ENCODE data around the gene CD99. TPM values are rescaled to one million over a fixed set of nuclear protein-coding genes. Genes with fewer than 3 reads are reported as not detected.
"Not testable (repeated sequence)": the region's sequence is repeated elsewhere in the genome, so short reads cannot be mapped to it uniquely, and the experiment has no call there.

The CD99 gene
- total RNA-seq, 1 donor = 455 TPM

DNA sequence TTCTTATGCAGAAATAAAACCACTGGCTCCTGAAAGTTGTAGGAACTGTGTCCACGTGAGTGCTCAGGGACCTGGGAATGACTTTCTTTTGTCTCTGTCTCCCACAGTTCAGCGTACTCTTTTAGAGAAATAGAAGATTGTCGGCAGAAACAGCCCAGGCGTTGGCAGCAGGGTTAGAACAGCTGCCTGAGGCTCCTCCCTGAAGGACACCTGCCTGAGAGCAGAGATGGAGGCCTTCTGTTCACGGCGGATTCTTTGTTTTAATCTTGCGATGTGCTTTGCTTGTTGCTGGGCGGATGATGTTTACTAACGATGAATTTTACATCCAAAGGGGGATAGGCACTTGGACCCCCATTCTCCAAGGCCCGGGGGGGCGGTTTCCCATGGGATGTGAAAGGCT, 49.6 kb downstream of the CD99 start:
- H3K9me3 ChIP-seq (ENCODE audit: low read depth, low read length) = no peaks in the 10 kb centered on the region
- no peaks in the 10 kb centered on the region for H4K20me1 ChIP-seq (ENCODE audit: insufficient read depth, low read length)
- H3K36me3 ChIP-seq (ENCODE audit: insufficient read depth, low read length) = peaks cover 40% of the 10 kb centered on the region

DNA sequence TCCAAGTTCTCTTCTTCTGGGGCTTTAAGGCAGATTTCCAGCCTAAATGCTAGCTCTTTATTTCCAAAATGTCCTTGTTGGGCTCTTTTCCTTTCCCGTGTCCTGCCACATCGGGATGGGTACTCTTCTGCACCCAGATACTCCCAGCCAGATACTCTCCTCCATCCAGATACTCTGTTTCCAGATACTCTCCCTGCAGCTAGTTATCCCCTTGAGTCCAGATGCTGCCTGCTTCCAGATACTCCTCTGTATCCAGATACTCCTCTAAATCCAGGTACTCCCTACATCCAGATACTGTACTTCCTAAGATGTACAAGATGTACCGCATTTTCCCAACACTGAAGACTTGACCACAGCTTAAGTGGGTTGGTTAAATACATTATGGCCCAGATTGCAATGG, 50.3 kb downstream of the CD99 start:
- no peak overlapping the region for H3K4me2 ChIP-seq (ENCODE audit: insufficient read depth, low read length)
- no peak overlapping the region for H3K4me3 ChIP-seq (ENCODE audit: insufficient read depth, low read length)
- TF ChIP-seq CTCF (IDR thresholded peaks at IDR 0.05; ENCODE audit: extremely low read depth, low read depth, low read length) = no peak
- peaks cover 35% of the 10 kb centered on the region for H3K36me3 ChIP-seq (ENCODE audit: insufficient read depth, low read length)
- H2AFZ ChIP-seq (ENCODE audit: low read length) = no peak overlapping the region
- no peak overlapping the region for H3K27ac ChIP-seq (ENCODE audit: low read depth, low read length)
- no peaks in the 10 kb centered on the region for H4K20me1 ChIP-seq (ENCODE audit: insufficient read depth, low read length)
- H3K79me2 ChIP-seq (ENCODE audit: insufficient read depth, low read length) = no peaks in the 10 kb centered on the region
- H3K9me3 ChIP-seq (ENCODE audit: low read depth, low read length) = no peaks in the 10 kb centered on the region
- no peak for DNase-seq (ENCODE audit: insufficient read length, low spot score, missing footprints)
- no peaks in the 10 kb centered on the region for H3K27me3 ChIP-seq (ENCODE audit: insufficient read depth, low read length)
- H3K4me1 ChIP-seq (ENCODE audit: insufficient read depth, low read length) = peaks cover 7% of the 10 kb centered on the region

More for the DNA sequence above, 49.6 kb downstream of the CD99 start:
- DNase-seq (ENCODE audit: insufficient read length, low spot score, missing footprints) = no peak
- no peak overlapping the region for H2AFZ ChIP-seq (ENCODE audit: low read length)
- no peaks in the 10 kb centered on the region for H3K4me1 ChIP-seq (ENCODE audit: insufficient read depth, low read length)
- no peak overlapping the region for H3K4me3 ChIP-seq (ENCODE audit: insufficient read depth, low read length)
- H3K27ac ChIP-seq (ENCODE audit: low read depth, low read length) = no peak overlapping the region
- no peaks in the 10 kb centered on the region for H3K79me2 ChIP-seq (ENCODE audit: insufficient read depth, low read length)
- no peaks in the 10 kb centered on the region for H3K27me3 ChIP-seq (ENCODE audit: insufficient read depth, low read length)
- no peak for TF ChIP-seq CTCF (IDR thresholded peaks at IDR 0.05; ENCODE audit: extremely low read depth, low read depth, low read length)
- no peak overlapping the region for H3K4me2 ChIP-seq (ENCODE audit: insufficient read depth, low read length)

- H4K20me1 ChIP-seq (ENCODE audit: insufficient read depth, low read length); DNase-seq (ENCODE audit: insufficient read length, low spot score, missing footprints); H3K4me3 ChIP-seq (ENCODE audit: insufficient read depth, low read length); H3K27me3 ChIP-seq (ENCODE audit: insufficient read depth, low read length); H3K79me2 ChIP-seq (ENCODE audit: insufficient read depth, low read length); H2AFZ ChIP-seq (ENCODE audit: low read length); H3K9me3 ChIP-seq (ENCODE audit: low read depth, low read length): not testable (repeated sequence)
- peaks cover 11% of the 10 kb centered on the region for H3K4me1 ChIP-seq (ENCODE audit: insufficient read depth, low read length)
- peak overlapping the region; percentile 31 for H3K27ac ChIP-seq (ENCODE audit: low read depth, low read length)
- H3K4me2 ChIP-seq (ENCODE audit: insufficient read depth, low read length) = peak overlapping the region; percentile 68
- H3K36me3 ChIP-seq (ENCODE audit: insufficient read depth, low read length) = peaks cover 18% of the 10 kb centered on the region
Measured at GRCh38 chrX:2746250-2746649, 55.2 kb downstream of the CD99 start.

- Histone ChIP-seq H3K27ac (ENCODE audit: low read depth, low read length) (no peak overlapping the region), H2AFZ (ENCODE audit: low read length) (no peak overlapping the region), H4K20me1 (ENCODE audit: insufficient read depth, low read length) (no peaks in the 10 kb centered on the region), H3K9me3 (ENCODE audit: low read depth, low read length) (no peaks in the 10 kb centered on the region), H3K79me2 (ENCODE audit: insufficient read depth, low read length) (no peaks in the 10 kb centered on the region), H3K4me3 (ENCODE audit: insufficient read depth, low read length) (no peak overlapping the region), H3K27me3 (ENCODE audit: insufficient read depth, low read length) (no peaks in the 10 kb centered on the region), H3K4me2 (ENCODE audit: insufficient read depth, low read length) (no peak overlapping the region), H3K4me1 (ENCODE audit: insufficient read depth, low read length) (peaks cover 14% of the 10 kb centered on the region), H3K36me3 (ENCODE audit: insufficient read depth, low read length) (peaks cover 6% of the 10 kb centered on the region)
- TF ChIP-seq CTCF (IDR thresholded peaks at IDR 0.05; ENCODE audit: extremely low read depth, low read depth, low read length) = no peak
- DNase-seq (ENCODE audit: insufficient read length, low spot score, missing footprints) = no peak
Measured at GRCh38 chrX:2748171-2748814, 57.2 kb downstream of the CD99 start.

All from osteoblast (primary cell).